Tibial nerve (tissue), 4 donors: Measurements from ENCODE around the gene SPRED3. TPM values are rescaled to one million over a fixed set of nuclear protein-coding genes. Genes with fewer than 3 reads are reported as not detected.

Experiments
- DNase-seq, 2 donors: peaks; one replicate each; pipeline ENCODE4 v3.0.0-alpha.2; 2019; ENCODE audit warnings: low spot score in 2 of 2
- H3K27ac ChIP-seq, 4 donors: fragments of 200-600 bp; sonication (generic) in 3 of 4; one replicate each; pipeline ENCODE4 v1.5.1; 2017 to 2019; ENCODE audit warnings: mild to moderate bottlenecking in 1 of 4
- H3K27me3 ChIP-seq, 2 donors: fragments of 200-600 bp; sonication (generic) in 1 of 2; one replicate each; pipeline versions ENCODE4 v1.5.1 to v1.6.0; 2017 to 2019
- H3K36me3 ChIP-seq, 3 donors: fragments of 200-600 bp; sonication (generic); one replicate each; pipeline ENCODE4 v1.5.1; 2018 to 2019
- H3K4me1 ChIP-seq, 4 donors: fragments of 200-600 bp; sonication (generic) in 3 of 4; one replicate each; pipeline ENCODE4 v1.5.1; 2017 to 2019
- H3K4me3 ChIP-seq, 4 donors: fragments of 200-600 bp; sonication (generic) in 3 of 4; one replicate each; pipeline ENCODE4 v1.5.1; 2017 to 2019; ENCODE audit warnings: mild to moderate bottlenecking in 1 of 4, moderate library complexity in 1 of 4
- H3K9me3 ChIP-seq, 4 donors: fragments of 200-600 bp; sonication (generic) in 3 of 4; one replicate each; pipeline ENCODE4 v1.5.1; 2017 to 2019
- EP300 ChIP-seq, 2 donors: sonication (generic); formaldehyde crosslinking; IDR thresholded peaks; one replicate each; pipeline ENCODE4 v1.6.1; 2017; ENCODE audit warnings: antibody characterized with exemption in 2 of 2, mild to moderate bottlenecking in 1 of 2
- POLR2A ChIP-seq, 2 donors: fragments of 450-650 bp; IDR thresholded peaks; one replicate each; pipeline ENCODE4 v1.6.1; 2017; ENCODE audit warnings: antibody characterized with exemption in 2 of 2, mild to moderate bottlenecking in 2 of 2, moderate library complexity in 2 of 2
- WGBS, 2 donors: methylation state at CpG; one replicate each; pipeline ENCODE4 v1.1.5; 2018; 5-methylcytosine and 5-hydroxymethylcytosine counted together
- total RNA-seq, 4 donors: library from RNA; depleted of rRNA; stranded (reverse); fragments of >200 nt; gene quantifications; one replicate each; pipeline ENCODE4 v1.1.0, GENCODE V29; 2016
- TF ChIP-seq, protein P1 (sequence below), 5 experiments: fragments of 200-600 bp in 3 of 5; fragments of 450-650 bp in 2 of 5; sonication (generic) in 3 of 5; IDR thresholded peaks; one replicate each; pipeline ENCODE4 v1.5.1; 2016 to 2019; ENCODE audit warnings: antibody characterized with exemption in 5 of 5, mild to moderate bottlenecking in 3 of 5, moderate library complexity in 2 of 5

SPRED3 gene
- total RNA-seq, 4 donors from 2014 or later, result under 0.01 to 0.60 (median 0.21) TPM; not detected in 1

DNA sequence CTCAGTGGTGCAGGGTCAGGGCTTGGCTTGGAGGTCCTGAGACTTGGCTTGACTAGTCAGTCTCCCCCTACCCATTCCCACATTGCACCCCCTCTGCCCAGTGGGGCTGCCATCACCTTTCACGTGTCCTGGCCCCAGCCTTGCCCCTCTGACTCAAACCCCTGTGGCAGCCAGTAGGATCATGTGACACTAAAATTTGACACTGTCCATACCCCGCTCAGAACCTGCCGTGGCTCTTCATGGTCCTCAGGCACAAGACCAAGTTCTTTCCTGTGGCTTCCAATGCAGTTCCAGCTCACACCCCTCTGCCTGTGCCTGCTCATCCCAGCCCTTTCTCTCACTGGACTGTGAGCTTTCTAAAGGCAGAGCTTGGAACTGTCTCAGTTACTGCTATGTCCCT, 11.9 kb upstream of the SPRED3 start:
- Histone ChIP-seq H3K9me3 (no peaks in the 10 kb centered on the region), H3K4me3 (no peak overlapping the region), H3K4me1 (peaks cover 0 to 25% (median 16%) of the 10 kb centered on the region in 4 donors), H3K27ac (no peak overlapping the region), H3K27me3 (no peaks in the 10 kb centered on the region), H3K36me3 (peaks cover 6 to 56% (median 7%) of the 10 kb centered on the region in 3 donors)
- no peak for DNase-seq
- whole genome bisulfite sequencing, 2 donors, result 67 to 77% methylated on average over 3 of the region's 3 CpGs
- TF ChIP-seq, protein P1, sequence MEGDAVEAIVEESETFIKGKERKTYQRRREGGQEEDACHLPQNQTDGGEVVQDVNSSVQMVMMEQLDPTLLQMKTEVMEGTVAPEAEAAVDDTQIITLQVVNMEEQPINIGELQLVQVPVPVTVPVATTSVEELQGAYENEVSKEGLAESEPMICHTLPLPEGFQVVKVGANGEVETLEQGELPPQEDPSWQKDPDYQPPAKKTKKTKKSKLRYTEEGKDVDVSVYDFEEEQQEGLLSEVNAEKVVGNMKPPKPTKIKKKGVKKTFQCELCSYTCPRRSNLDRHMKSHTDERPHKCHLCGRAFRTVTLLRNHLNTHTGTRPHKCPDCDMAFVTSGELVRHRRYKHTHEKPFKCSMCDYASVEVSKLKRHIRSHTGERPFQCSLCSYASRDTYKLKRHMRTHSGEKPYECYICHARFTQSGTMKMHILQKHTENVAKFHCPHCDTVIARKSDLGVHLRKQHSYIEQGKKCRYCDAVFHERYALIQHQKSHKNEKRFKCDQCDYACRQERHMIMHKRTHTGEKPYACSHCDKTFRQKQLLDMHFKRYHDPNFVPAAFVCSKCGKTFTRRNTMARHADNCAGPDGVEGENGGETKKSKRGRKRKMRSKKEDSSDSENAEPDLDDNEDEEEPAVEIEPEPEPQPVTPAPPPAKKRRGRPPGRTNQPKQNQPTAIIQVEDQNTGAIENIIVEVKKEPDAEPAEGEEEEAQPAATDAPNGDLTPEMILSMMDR (IDR thresholded peaks at IDR 0.05), result no peak
- no peak for TF ChIP-seq POLR2A (IDR thresholded peaks at IDR 0.05)
- TF ChIP-seq EP300 (IDR thresholded peaks at IDR 0.05), result no peak

DNA sequence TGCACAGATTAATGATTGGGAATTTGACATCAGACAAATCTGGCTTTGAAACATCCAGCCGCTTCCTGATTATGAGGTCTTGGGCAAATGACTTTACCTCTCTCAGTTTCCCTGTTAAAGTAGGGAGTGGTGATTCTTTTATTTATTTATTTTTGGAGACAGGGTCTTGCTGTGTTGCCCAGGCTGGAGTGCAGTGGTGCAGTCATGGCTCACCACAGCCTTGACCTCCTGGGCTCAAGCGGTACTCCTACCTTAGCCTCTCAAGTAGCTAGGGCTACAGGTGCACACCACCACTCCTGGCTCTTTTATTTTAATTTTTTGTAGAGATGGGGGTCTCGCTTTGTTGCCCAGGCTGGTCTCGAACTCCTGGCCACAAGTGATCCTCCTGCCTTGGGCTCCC, 11.4 kb upstream of the SPRED3 start:
- Histone ChIP-seq H3K27ac (no peak overlapping the region), H3K4me1 (peaks cover 0 to 25% (median 16%) of the 10 kb centered on the region in 4 donors), H3K4me3 (no peak overlapping the region), H3K36me3 (peaks cover 11 to 61% (median 12%) of the 10 kb centered on the region in 3 donors), H3K27me3 (no peaks in the 10 kb centered on the region), H3K9me3 (no peaks in the 10 kb centered on the region)
- TF ChIP-seq, protein P1 (IDR thresholded peaks at IDR 0.05), result no peak
- TF ChIP-seq EP300 (IDR thresholded peaks at IDR 0.05) (no peak), POLR2A (IDR thresholded peaks at IDR 0.05) (no peak)
- WGBS, 2 donors, result 98 to 99% methylated on average over 4 of the region's 4 CpGs
- no peak for DNase-seq

DNA sequence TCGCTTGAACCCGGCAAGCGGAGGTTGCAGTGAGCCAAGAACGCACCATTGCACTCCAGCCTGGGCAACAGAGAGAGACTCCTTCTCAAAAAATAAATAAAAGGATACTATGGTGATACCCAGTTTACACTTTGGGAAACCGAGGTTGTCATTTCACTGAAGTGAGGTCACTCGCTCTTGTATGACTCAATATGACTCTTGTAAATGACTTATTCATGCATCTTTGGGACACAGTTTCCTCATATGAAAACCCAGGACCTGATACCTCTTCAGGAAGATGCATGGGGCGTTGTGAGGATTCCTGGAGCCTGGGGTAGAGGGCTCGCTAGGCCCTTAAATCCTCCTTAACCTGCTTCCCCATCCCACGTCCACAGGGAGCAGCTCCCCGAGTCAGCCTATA, 9.6 kb upstream of the SPRED3 start:
- Histone ChIP-seq H3K27me3 (no peaks in the 10 kb centered on the region), H3K4me3 (no peak overlapping the region), H3K9me3 (no peaks in the 10 kb centered on the region), H3K4me1 (peaks cover 0 to 25% (median 16%) of the 10 kb centered on the region in 4 donors), H3K27ac (no peak overlapping the region), H3K36me3 (peaks cover 15 to 79% (median 28%) of the 10 kb centered on the region in 3 donors)
- no peak for DNase-seq
- 89 to 92% methylated on average over 10 of the region's 10 CpGs for WGBS, 2 donors
- TF ChIP-seq EP300 (IDR thresholded peaks at IDR 0.05) (no peak), POLR2A (IDR thresholded peaks at IDR 0.05) (no peak)
- TF ChIP-seq, protein P1 (IDR thresholded peaks at IDR 0.05), result no peak

DNA sequence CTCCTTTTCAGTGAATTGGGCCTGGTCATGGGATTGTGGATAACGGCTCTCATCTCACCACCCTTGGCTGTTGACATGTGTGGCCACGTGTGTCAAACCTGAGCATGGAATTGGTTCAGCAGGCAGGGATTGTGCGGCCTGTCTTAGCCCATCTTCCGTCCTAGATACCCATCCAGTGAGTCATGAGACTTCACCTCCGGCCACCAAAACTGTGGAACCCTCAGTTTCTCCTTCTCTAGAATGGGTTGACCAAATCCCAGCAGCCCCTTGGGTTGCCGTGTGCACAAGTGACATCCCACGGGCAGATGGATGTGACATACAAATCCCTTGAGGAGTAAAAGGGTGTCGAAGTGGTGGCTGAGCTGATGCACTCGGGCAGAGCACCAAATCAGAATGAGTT, 7.4 kb upstream of the SPRED3 start:
- Histone ChIP-seq H3K4me3 (no peak overlapping the region), H3K27ac (no peak overlapping the region), H3K9me3 (no peaks in the 10 kb centered on the region), H3K36me3 (peaks cover 15 to 99% (median 29%) of the 10 kb centered on the region in 3 donors), H3K4me1 (peaks cover 0 to 20% (median 7%) of the 10 kb centered on the region in 4 donors), H3K27me3 (peaks cover 0 to 6% of the 10 kb centered on the region in 2 donors)
- 91 to 93% methylated on average over 9 of the region's 9 CpGs for WGBS, 2 donors
- TF ChIP-seq, protein P1 (IDR thresholded peaks at IDR 0.05), result no peak
- no peak for TF ChIP-seq EP300 (IDR thresholded peaks at IDR 0.05)
- TF ChIP-seq POLR2A (IDR thresholded peaks at IDR 0.05), result no peak
- no peak for DNase-seq

DNA sequence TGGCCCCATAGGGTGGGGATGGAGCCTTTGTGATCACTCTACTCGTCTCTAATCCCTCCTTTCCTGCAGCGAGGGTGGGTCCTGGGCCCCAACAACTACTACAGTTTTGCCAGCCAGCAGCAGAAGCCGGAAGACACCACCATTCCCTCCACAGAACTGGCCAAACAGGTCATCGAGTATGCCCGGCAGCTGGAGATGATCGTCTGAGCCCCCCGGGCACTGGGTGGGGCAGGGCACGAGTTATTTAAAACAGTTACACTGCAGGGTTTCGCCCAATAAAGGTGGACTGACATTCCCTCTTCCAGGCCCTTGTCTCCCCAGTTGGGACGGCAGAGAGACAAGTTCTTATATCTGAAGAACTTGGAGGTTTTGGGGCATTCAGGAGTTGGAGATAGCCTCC, 5.3 kb upstream of the SPRED3 start:
- no peaks in the 10 kb centered on the region for H3K9me3 ChIP-seq
- peaks cover 0 to 25% (median 16%) of the 10 kb centered on the region in 4 donors for H3K4me1 ChIP-seq
- peaks cover 0 to 14% of the 10 kb centered on the region in 2 donors for H3K27me3 ChIP-seq
- peaks cover 15 to 78% (median 29%) of the 10 kb centered on the region in 3 donors for H3K36me3 ChIP-seq
- TF ChIP-seq POLR2A (IDR thresholded peaks at IDR 0.05), result no peak
- H3K4me3 ChIP-seq, result no peak overlapping the region
- no peak for DNase-seq
- H3K27ac ChIP-seq, result no peak overlapping the region
- WGBS, 2 donors, result 83 to 89% methylated on average over 10 of the region's 10 CpGs
